K562 (cell line): ENCODE data around the gene POMGNT2. TPM values are rescaled to one million over a fixed set of nuclear protein-coding genes. Genes with fewer than 3 reads are reported as not detected.
A peak's percentile ranks its signal among the peaks of the same experiment; 100 is the strongest.

Experiments used
- BRD4 ChIP-seq: fragments of 200-600 bp; sonication (generic); IDR thresholded peaks from 2 replicates; pipeline ENCODE4 v1.6.1; 2017; ENCODE audit warnings: inconsistent platforms
- C11orf30 ChIP-seq: fragments of 450-650 bp; IDR thresholded peaks from 2 replicates; pipeline ENCODE4 v1.6.1; 2016; ENCODE audit warnings: low read depth, mild to moderate bottlenecking
- CBFA2T2 ChIP-seq: fragments of 450-650 bp; conservative IDR thresholded peaks from 2 replicates; pipeline ENCODE4 v1.6.1; 2017; ENCODE audit warnings: mild to moderate bottlenecking
- CCAR2 ChIP-seq: fragments of 200-400 bp; formaldehyde crosslinking; IDR thresholded peaks from 2 replicates; pipeline ENCODE4 v1.6.1; 2017; ENCODE audit warnings: mild to moderate bottlenecking, low read depth, low read length
- ETV6 ChIP-seq, 3 experiments: fragments of 150-350 bp in 1 of 3; sonication (generic) in 1 of 3; formaldehyde crosslinking in 1 of 3; IDR thresholded peaks; 2 replicates each; pipeline versions ENCODE4 v1.6.1 to v1.8.0; 2014 to 2022; ENCODE audit warnings: borderline replicate concordance in 2 of 3, low read depth in 2 of 3, antibody characterized with exemption in 1 of 3, low read length in 1 of 3, mild to moderate bottlenecking in 1 of 3, missing genetic modification reagents in 1 of 3
- HDAC3 ChIP-seq: fragments of 450-650 bp; IDR thresholded peaks from 2 replicates; pipeline ENCODE4 v1.6.1; 2018; ENCODE audit warnings: borderline replicate concordance, mild to moderate bottlenecking, moderate library complexity; ENCODE audit not compliant: partially characterized antibody
- HMG20B ChIP-seq: fragments of 250-450 bp; sonication (Bioruptor Pico); IDR thresholded peaks from 2 replicates; pipeline ENCODE4 v1.5.0; 2021; ENCODE audit warnings: mild to moderate bottlenecking
- KLF13 ChIP-seq: fragments of 450-650 bp; IDR thresholded peaks from 2 replicates; pipeline ENCODE4 v1.6.1; 2016; ENCODE audit warnings: missing genetic modification characterization, low read depth, mild to moderate bottlenecking, missing compliant biosample characterization, moderate library complexity, borderline replicate concordance
- KLF16 ChIP-seq: IDR thresholded peaks from 2 replicates; pipeline ENCODE4 v1.6.1; 2016; ENCODE audit warnings: antibody characterized with exemption
- MTA1 ChIP-seq: fragments of 450-650 bp; IDR thresholded peaks from 2 replicates; pipeline ENCODE4 v1.6.1; 2017; ENCODE audit warnings: borderline replicate concordance
- POLR2A ChIP-seq: fragments of 450-650 bp; conservative IDR thresholded peaks from 2 replicates; pipeline ENCODE4 v1.6.1; 2016
- PTBP1 ChIP-seq: fragments of 200-400 bp; formaldehyde crosslinking; IDR thresholded peaks from 2 replicates; pipeline ENCODE4 v1.6.1; 2017; ENCODE audit warnings: low read depth, low read length
- SUPT5H ChIP-seq: fragments of 450-650 bp; IDR thresholded peaks from 2 replicates; pipeline ENCODE4 v1.6.1; 2016
- TCF7 ChIP-seq: sonication (generic); IDR thresholded peaks from 2 replicates; pipeline ENCODE4 v1.6.1; 2016; ENCODE audit warnings: antibody characterized with exemption, borderline replicate concordance
- THRAP3 ChIP-seq: fragments of 450-650 bp; IDR thresholded peaks from 2 replicates; pipeline ENCODE4 v1.6.1; 2016; ENCODE audit warnings: mild to moderate bottlenecking, inconsistent platforms, borderline replicate concordance
- ZNF445 ChIP-seq: fragments of 250-450 bp; sonication (Bioruptor Pico); IDR thresholded peaks from 2 replicates; pipeline ENCODE4 v1.4.0; 2020; ENCODE audit warnings: low read depth, mild to moderate bottlenecking, moderate library complexity
- ZNF644 ChIP-seq: fragments of 200-800 bp; sonication (Bioruptor generic); IDR thresholded peaks from 2 replicates; pipeline ENCODE4 v1.6.1; 2016; ENCODE audit warnings: low read depth, missing genetic modification characterization, missing compliant biosample characterization
- polyA plus RNA-seq, 8 experiments: library from polyadenylated mRNA; depleted of rRNA in 4 of 8; stranded (reverse) in 5 of 8; unstranded in 3 of 8; fragments of >200 nt; fragmentation: Nextera tagmentation in 2 of 8; fragmentation: Illumina TruSeq in 1 of 8; extraction: Ambion mirVana in 2 of 8; extraction: Trizol in 1 of 8; gene quantifications; 2 replicates each; pipeline versions ENCODE4 v1.2.1 to v1.2.3, GENCODE V29; 2011 to 2014; ENCODE audit warnings: inconsistent platforms in 1 of 8, missing spikeins in 1 of 8
- total RNA-seq, 7 experiments: library from RNA; depleted of rRNA in 6 of 7; stranded (reverse); fragments of >200 nt in 6 of 7; fragmentation: Illumina TruSeq in 2 of 7; extraction: Trizol in 2 of 7; gene quantifications; 2 replicates each; pipeline versions ENCODE4 v1.2.1 to v1.2.3, GENCODE V29; 2011 to 2021; ENCODE audit warnings: low replicate concordance in 1 of 7
- TF ChIP-seq, protein P1 (sequence below): fragments of 250-450 bp; sonication (Bioruptor Pico); IDR thresholded peaks from 2 replicates; pipeline ENCODE4 v1.5.1; 2021; ENCODE audit warnings: mild to moderate bottlenecking
- TF ChIP-seq, protein P2 (sequence below): fragments of 450-650 bp; IDR thresholded peaks from 2 replicates; pipeline ENCODE4 v1.6.1; 2016
- TF ChIP-seq, protein P3 (sequence below): sonication (generic); formaldehyde crosslinking; IDR thresholded peaks from 2 replicates; pipeline ENCODE4 v1.8.0; 2022; ENCODE audit warnings: mild to moderate bottlenecking, low read depth, missing genetic modification reagents
- TF ChIP-seq, protein P4 (sequence below): fragments of 250-450 bp; sonication (Bioruptor Pico); IDR thresholded peaks from 2 replicates; pipeline ENCODE4 v1.5.0; 2022; ENCODE audit warnings: mild to moderate bottlenecking
- TF ChIP-seq, protein P5 (sequence below): sonication (generic); formaldehyde crosslinking; IDR thresholded peaks from 2 replicates; pipeline ENCODE4 v1.8.0; 2023; ENCODE audit warnings: mild to moderate bottlenecking, missing genetic modification reagents

POMGNT2 gene
- total and polyA plus RNA-seq, 9 of the 15 experiments (the other 6 are each of a cell fraction or from before 2014, with no cell fraction given), result 0.65 to 14.1 (median 10.3) TPM

DNA sequence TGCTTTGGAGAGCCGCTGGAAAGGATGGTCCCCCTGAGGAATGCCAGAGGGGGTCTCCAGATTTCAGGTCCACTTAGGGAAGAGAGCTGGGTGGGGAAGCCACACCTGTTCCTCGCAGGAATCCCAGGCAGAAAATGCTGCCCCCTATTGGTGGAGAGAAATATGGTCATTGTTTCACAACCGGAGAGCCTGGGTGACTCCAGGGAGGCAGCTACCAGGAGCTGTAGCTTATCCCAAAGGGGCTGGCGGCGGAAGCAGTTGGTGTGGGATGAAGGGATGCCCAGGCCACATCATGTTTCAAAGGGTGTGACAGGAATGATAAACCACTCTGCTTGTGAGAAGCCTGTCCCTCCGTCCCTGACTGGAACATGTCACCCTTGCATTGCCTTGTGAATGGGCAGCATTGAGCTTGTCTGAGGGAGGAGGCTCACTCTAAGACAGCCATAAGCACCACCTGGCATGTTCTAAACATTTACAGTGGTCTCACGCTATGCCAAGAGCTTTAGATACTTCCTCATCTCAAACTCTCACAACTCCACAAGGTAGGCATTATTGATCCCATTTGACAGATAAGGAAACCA is 34.5 kb downstream of the POMGNT2 start (continued):
- TF ChIP-seq, protein P1, sequence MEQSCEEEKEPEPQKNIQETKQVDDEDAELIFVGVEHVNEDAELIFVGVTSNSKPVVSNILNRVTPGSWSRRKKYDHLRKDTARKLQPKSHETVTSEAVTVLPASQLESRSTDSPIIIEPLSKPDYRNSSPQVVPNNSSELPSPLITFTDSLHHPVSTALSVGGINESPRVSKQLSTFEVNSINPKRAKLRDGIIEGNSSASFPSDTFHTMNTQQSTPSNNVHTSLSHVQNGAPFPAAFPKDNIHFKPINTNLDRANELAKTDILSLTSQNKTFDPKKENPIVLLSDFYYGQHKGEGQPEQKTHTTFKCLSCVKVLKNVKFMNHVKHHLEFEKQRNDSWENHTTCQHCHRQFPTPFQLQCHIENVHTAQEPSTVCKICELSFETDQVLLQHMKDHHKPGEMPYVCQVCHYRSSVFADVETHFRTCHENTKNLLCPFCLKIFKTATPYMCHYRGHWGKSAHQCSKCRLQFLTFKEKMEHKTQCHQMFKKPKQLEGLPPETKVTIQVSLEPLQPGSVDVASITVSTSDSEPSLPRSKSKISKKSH (CRISPR knock-in tag), result no peak
- TF ChIP-seq C11orf30, result no peak
- no peak for TF ChIP-seq MTA1
- no peak for TF ChIP-seq THRAP3
- TF ChIP-seq, protein P2, sequence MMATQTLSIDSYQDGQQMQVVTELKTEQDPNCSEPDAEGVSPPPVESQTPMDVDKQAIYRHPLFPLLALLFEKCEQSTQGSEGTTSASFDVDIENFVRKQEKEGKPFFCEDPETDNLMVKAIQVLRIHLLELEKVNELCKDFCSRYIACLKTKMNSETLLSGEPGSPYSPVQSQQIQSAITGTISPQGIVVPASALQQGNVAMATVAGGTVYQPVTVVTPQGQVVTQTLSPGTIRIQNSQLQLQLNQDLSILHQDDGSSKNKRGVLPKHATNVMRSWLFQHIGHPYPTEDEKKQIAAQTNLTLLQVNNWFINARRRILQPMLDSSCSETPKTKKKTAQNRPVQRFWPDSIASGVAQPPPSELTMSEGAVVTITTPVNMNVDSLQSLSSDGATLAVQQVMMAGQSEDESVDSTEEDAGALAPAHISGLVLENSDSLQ, result no peak
- TF ChIP-seq ZNF445, result no peak
- TF ChIP-seq KLF16, result 0 out of 2 replicates have a peak, but pooled peaks have one; percentile 44
- no peak for TF ChIP-seq CBFA2T2
- TF ChIP-seq KLF13 (tag), result no peak
- TF ChIP-seq, protein P3, sequence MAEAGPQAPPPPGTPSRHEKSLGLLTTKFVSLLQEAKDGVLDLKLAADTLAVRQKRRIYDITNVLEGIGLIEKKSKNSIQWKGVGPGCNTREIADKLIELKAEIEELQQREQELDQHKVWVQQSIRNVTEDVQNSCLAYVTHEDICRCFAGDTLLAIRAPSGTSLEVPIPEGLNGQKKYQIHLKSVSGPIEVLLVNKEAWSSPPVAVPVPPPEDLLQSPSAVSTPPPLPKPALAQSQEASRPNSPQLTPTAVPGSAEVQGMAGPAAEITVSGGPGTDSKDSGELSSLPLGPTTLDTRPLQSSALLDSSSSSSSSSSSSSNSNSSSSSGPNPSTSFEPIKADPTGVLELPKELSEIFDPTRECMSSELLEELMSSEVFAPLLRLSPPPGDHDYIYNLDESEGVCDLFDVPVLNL (CRISPR knock-in tag), result no peak
- no peak for TF ChIP-seq SUPT5H
- no peak for TF ChIP-seq PTBP1
- TF ChIP-seq ZNF644 (tag), result no peak
- TF ChIP-seq, protein P4, sequence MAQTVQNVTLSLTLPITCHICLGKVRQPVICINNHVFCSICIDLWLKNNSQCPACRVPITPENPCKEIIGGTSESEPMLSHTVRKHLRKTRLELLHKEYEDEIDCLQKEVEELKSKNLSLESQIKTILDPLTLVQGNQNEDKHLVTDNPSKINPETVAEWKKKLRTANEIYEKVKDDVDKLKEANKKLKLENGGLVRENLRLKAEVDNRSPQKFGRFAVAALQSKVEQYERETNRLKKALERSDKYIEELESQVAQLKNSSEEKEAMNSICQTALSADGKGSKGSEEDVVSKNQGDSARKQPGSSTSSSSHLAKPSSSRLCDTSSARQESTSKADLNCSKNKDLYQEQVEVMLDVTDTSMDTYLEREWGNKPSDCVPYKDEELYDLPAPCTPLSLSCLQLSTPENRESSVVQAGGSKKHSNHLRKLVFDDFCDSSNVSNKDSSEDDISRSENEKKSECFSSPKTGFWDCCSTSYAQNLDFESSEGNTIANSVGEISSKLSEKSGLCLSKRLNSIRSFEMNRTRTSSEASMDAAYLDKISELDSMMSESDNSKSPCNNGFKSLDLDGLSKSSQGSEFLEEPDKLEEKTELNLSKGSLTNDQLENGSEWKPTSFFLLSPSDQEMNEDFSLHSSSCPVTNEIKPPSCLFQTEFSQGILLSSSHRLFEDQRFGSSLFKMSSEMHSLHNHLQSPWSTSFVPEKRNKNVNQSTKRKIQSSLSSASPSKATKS (CRISPR knock-in tag), result no peak
- no peak for TF ChIP-seq ETV6 (IDR thresholded peaks at IDR 0.05; ENCODE audit: borderline replicate concordance in 1 of 2, low read depth in 2 of 2, low read length in 1 of 2)
- TF ChIP-seq ETV6 (CRISPR knock-in tag; IDR thresholded peaks at IDR 0.05; ENCODE audit: borderline replicate concordance), result no peak
- TF ChIP-seq TCF7, result no peak
- TF ChIP-seq BRD4, result no peak
- no peak for TF ChIP-seq HDAC3
- no peak for TF ChIP-seq POLR2A
- TF ChIP-seq, protein P5, sequence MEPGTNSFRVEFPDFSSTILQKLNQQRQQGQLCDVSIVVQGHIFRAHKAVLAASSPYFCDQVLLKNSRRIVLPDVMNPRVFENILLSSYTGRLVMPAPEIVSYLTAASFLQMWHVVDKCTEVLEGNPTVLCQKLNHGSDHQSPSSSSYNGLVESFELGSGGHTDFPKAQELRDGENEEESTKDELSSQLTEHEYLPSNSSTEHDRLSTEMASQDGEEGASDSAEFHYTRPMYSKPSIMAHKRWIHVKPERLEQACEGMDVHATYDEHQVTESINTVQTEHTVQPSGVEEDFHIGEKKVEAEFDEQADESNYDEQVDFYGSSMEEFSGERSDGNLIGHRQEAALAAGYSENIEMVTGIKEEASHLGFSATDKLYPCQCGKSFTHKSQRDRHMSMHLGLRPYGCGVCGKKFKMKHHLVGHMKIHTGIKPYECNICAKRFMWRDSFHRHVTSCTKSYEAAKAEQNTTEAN (CRISPR knock-in tag), result no peak
- no peak for TF ChIP-seq HMG20B (CRISPR knock-in tag)
- TF ChIP-seq CCAR2, result no peak
